Measurements from ENCODE around the gene MORN3. TPM values are rescaled to one million over a fixed set of nuclear protein-coding genes. Genes with fewer than 3 reads are reported as not detected.
"Not testable (repeated sequence)": the region's sequence is repeated elsewhere in the genome, so short reads cannot be mapped to it uniquely, and the experiment has no call there.

MORN3 gene, protein sequence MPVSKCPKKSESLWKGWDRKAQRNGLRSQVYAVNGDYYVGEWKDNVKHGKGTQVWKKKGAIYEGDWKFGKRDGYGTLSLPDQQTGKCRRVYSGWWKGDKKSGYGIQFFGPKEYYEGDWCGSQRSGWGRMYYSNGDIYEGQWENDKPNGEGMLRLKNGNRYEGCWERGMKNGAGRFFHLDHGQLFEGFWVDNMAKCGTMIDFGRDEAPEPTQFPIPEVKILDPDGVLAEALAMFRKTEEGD
- 0.20 and 0.42 TPM in 2 replicates for total RNA-seq

DNA sequence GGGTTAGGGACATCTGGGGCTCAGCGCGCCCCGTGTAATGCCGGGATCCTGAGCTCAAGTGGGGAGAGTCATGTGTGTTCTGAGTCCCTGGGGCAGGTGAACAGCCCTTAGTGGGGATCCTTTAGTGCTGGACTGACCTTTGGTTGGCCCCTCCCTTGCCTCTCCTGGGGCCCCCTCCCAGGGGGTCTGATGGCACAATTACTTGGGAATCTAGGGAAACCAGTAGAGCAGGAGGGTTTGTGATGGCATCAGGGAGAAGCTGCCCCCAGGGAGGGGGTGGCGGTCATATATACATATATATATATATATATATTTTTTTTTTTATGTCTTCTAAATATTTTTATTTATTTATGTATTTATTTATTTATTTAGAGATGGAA is at the start of gene MORN3:
MORN3 (minus strand) TSS at position 134 of the 380 bp plus-strand sequence. CDS start 171 bp downstream, outside the sequence.
- ATAC-seq (ENCODE audit: low read depth) (no peak), DNase-seq (no peak)
- CTCF ChIA-PET: interaction anchor here (1.0 to 8.2 kb wide), 8 partner anchors 34 to 191 kb away, joined by 3 to 158 read pairs (median 6); partner anchors contain the start of gene ORAI1
- intact Hi-C loops (cut with micrococcal nuclease): no loop called here
- no peaks in the 10 kb centered on the region for H3K27me3 Mint-ChIP-seq
- H3K36me3 Mint-ChIP-seq (ENCODE audit: low read depth): peaks cover 19% of the 10 kb centered on the region
- H3K27ac Mint-ChIP-seq: peak within 1 kb of the TSS; percentile 14
- H3K4me1 Mint-ChIP-seq: peaks cover 43% of the 10 kb centered on the region
- no peak within 1 kb of the TSS for H3K4me3 Mint-ChIP-seq
- POLR2A ChIA-PET: interaction anchor here (1.4 to 2.5 kb wide), 4 partner anchors 32 to 116 kb away, joined by 5 to 50 read pairs (median 14); partner anchors contain the start of gene ORAI1
- no peaks in the 10 kb centered on the region for H3K9me3 Mint-ChIP-seq
- TF ChIP-seq, protein P1, sequence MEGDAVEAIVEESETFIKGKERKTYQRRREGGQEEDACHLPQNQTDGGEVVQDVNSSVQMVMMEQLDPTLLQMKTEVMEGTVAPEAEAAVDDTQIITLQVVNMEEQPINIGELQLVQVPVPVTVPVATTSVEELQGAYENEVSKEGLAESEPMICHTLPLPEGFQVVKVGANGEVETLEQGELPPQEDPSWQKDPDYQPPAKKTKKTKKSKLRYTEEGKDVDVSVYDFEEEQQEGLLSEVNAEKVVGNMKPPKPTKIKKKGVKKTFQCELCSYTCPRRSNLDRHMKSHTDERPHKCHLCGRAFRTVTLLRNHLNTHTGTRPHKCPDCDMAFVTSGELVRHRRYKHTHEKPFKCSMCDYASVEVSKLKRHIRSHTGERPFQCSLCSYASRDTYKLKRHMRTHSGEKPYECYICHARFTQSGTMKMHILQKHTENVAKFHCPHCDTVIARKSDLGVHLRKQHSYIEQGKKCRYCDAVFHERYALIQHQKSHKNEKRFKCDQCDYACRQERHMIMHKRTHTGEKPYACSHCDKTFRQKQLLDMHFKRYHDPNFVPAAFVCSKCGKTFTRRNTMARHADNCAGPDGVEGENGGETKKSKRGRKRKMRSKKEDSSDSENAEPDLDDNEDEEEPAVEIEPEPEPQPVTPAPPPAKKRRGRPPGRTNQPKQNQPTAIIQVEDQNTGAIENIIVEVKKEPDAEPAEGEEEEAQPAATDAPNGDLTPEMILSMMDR (IDR thresholded peaks at IDR 0.05): no peak

DNA sequence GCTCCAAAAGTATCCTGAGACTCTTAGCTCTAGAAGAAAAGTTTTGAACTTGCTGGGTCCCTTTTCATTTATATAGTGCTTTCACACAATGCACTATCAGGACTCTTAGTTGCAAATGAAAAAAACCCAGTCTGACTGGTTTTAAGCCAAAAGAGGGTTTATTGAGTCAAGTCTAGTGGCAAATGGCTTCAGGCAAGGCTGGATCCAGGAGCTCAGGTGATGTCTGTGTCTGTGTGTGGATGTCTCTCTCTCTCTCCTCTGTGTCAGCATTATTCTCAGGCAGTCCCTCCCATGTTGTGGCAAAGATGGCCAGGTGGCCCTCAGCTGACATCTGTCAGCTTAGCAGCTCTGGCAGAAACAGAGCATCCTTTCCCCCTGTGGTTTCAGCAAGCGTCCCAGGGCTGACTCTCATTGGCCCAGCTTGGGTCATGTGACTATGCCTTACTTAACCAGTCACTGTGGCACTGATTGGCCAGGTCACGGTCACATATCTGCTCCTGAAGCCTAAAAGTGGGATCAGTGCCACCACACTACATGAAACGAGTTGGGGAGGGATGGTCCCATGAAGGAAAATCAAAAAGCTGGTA is 49.3 kb upstream of the MORN3 start:
- Mint-ChIP-seq H3K36me3 (ENCODE audit: low read depth) (peaks cover 2% of the 10 kb centered on the region), H3K27ac (no peak overlapping the region), H3K9me3 (no peaks in the 10 kb centered on the region), H3K27me3 (no peaks in the 10 kb centered on the region), H3K4me3 (no peak overlapping the region), H3K4me1 (peaks cover 3% of the 10 kb centered on the region)
- ChIA-PET CTCF (interaction anchor here (0.7 to 1.5 kb wide), 2 partner anchors 76 to 93 kb away, joined by 3 read pairs; no protein-coding TSS in a partner anchor), POLR2A (interaction anchor here (0.5 kb wide), 1 partner anchor 1518 kb away, joined by 4 read pairs; the partner anchor contains the start of gene RPLP0)
- no peak for DNase-seq
- TF ChIP-seq, protein P1 (IDR thresholded peaks at IDR 0.05): no peak
- intact Hi-C loops (cut with micrococcal nuclease): no loop called here
- ATAC-seq (ENCODE audit: low read depth): no peak

DNA sequence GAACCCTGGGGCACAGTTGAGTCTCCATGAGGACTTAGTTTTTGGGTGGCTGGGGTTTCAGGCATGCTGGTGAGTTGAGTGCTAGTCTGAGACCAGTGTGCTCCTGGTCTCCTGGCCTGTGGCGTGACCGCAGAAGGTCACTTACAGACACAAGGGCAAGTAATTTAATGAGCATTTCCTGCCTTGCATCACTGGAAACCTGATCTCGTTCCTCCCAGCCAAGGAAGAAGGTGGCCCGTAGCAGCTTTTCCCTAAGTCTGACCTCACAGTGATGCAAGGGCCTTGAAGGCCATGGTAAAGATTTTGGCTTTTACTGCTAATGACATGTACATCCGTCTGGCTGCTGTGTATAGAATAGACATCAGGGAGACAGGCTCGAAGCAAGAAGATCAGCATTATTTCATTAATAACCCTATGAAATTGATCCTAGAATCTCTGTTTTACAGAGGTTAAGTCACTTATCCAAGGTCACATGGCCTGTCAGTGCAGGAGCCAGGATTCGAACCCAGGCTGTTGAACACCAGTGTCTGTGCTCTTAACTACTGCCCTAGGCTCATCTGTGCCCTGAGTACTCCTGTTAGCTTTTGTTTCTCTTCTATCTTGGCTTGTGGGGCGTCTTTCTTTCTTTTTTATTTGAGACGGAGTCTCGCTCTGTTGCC is 47.7 kb upstream of the MORN3 start:
- CTCF ChIA-PET: interaction anchor here (1.5 kb wide), 1 partner anchor 78 kb away, joined by 3 read pairs; no protein-coding TSS in a partner anchor
- Mint-ChIP-seq H3K4me1 (peaks cover 11% of the 10 kb centered on the region), H3K27me3 (no peaks in the 10 kb centered on the region), H3K27ac (no peak overlapping the region), H3K4me3 (no peak overlapping the region), H3K36me3 (ENCODE audit: low read depth) (peaks cover 5% of the 10 kb centered on the region), H3K9me3 (no peaks in the 10 kb centered on the region)
- POLR2A ChIA-PET: interaction anchor here (0.6 kb wide), 1 partner anchor 508 kb away, joined by 3 read pairs; no protein-coding TSS in a partner anchor
- intact Hi-C loops (cut with micrococcal nuclease): no loop called here
- TF ChIP-seq, protein P1 (IDR thresholded peaks at IDR 0.05): no peak
- ATAC-seq (ENCODE audit: low read depth): no peak
- no peak for DNase-seq

DNA sequence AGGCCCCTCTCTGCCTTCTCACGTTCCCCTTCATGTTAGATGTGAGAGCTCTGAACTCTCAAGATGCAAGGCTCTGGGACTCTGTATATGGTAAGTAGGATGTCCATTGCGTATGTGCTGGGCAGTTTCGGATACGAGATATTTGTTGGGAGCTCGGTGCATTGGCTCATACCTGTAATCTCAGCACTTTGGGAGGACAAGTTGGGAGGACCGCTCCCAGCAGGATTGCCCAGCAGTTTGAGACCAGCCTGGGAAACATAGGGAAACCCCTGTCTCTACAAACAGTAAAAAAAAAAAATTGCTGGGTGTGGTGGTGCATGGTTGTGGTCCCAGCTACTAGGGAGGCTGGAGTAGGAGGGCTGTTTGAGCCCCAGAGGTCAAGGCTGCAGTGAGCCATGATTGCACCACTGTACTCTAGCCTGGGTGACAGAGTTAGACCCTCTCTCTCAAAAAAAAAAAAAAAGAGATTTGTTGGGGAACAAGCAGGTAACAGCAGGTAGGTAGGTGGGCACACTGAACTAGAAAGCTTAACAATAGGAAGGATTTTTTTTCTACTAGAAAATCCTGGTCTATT is 46.5 kb upstream of the MORN3 start:
- Mint-ChIP-seq H3K9me3 (no peaks in the 10 kb centered on the region), H3K36me3 (ENCODE audit: low read depth) (peaks cover 7% of the 10 kb centered on the region), H3K4me3 (no peak overlapping the region), H3K4me1 (peaks cover 20% of the 10 kb centered on the region), H3K27me3 (no peaks in the 10 kb centered on the region), H3K27ac (no peak overlapping the region)
- ChIA-PET CTCF (no interaction called here), POLR2A (interaction anchor here (0.6 to 0.7 kb wide), 3 partner anchors 23 to 179 kb away, joined by 3 to 4 read pairs (median 4); no protein-coding TSS in a partner anchor)
- intact Hi-C loops (cut with micrococcal nuclease): no loop called here
- TF ChIP-seq, protein P1 (IDR thresholded peaks at IDR 0.05): no peak
- ATAC-seq (ENCODE audit: low read depth) (no peak), DNase-seq (no peak)

DNA sequence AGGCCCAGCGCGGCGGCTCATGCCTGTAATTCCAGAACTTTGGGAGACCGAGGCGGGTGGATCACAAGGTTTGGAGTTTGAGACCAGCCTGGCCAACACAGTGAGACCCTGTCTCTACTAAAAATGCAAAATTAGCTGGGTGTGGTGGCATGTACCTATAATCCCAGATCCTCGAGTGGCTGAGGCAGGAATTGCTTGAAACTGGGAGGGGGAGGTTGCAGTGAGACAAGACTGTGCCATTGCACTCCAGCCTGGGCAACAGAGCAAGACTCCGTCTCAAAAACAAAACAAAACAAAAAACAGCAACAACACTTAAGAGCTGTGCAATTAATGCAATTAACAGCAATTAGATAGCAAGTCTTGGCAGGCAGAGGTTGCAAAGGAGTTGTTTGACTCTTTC is 45.6 kb upstream of the MORN3 start:
- H3K36me3 Mint-ChIP-seq (ENCODE audit: low read depth); H3K27me3 Mint-ChIP-seq; intact Hi-C loops (cut with micrococcal nuclease); ATAC-seq (ENCODE audit: low read depth); H3K9me3 Mint-ChIP-seq; DNase-seq; H3K27ac Mint-ChIP-seq; H3K4me3 Mint-ChIP-seq; POLR2A ChIA-PET; CTCF ChIA-PET: not testable (repeated sequence)
- peaks cover 22% of the 10 kb centered on the region for H3K4me1 Mint-ChIP-seq

All from activated B cell treated with CpG ODN at 0.5 μM for 24 hours (primary cell).